A549 (cell line): ENCODE results near the gene GTF2A2.

Source experiments
- CEBPB ChIP-seq, 2 experiments: fragments of >200 bp in 1 of 2; sonication (Bioruptor Twin) in 1 of 2; formaldehyde crosslinking in 1 of 2; IDR thresholded peaks; 2 replicates each; pipeline ENCODE4 v1.6.1; 2012 to 2016
- CHD4 ChIP-seq: fragments of 200-600 bp; sonication (generic); IDR thresholded peaks from 2 replicates; pipeline ENCODE4 v1.6.1; 2016; ENCODE audit warnings: antibody characterized with exemption, mild to moderate bottlenecking, borderline replicate concordance
- KDM1A ChIP-seq: fragments of 200-600 bp; sonication (generic); IDR thresholded peaks from 2 replicates; pipeline ENCODE4 v1.6.1; 2016; ENCODE audit warnings: low read depth, mild to moderate bottlenecking
- RAD21 ChIP-seq, 2 experiments: fragments of >200 bp in 1 of 2; sonication (Bioruptor Twin) in 1 of 2; formaldehyde crosslinking in 1 of 2; IDR thresholded peaks in 1 of 2; conservative IDR thresholded peaks in 1 of 2; 2 replicates in 1 of 2; 3 replicates in 1 of 2; pipeline ENCODE4 v1.6.1; 2012 to 2018; ENCODE audit warnings: inconsistent platforms in 1 of 2
- TF ChIP-seq, protein P1 (sequence below): fragments of >200 bp; sonication (Bioruptor Twin); formaldehyde crosslinking; IDR thresholded peaks from 3 replicates; pipeline ENCODE4 v1.5.1; 2016

GRCh38 chr15:59688423-59688781, 31.1 kb upstream of the GTF2A2 start:
- TF ChIP-seq CHD4, result no peak
- TF ChIP-seq, protein P1, sequence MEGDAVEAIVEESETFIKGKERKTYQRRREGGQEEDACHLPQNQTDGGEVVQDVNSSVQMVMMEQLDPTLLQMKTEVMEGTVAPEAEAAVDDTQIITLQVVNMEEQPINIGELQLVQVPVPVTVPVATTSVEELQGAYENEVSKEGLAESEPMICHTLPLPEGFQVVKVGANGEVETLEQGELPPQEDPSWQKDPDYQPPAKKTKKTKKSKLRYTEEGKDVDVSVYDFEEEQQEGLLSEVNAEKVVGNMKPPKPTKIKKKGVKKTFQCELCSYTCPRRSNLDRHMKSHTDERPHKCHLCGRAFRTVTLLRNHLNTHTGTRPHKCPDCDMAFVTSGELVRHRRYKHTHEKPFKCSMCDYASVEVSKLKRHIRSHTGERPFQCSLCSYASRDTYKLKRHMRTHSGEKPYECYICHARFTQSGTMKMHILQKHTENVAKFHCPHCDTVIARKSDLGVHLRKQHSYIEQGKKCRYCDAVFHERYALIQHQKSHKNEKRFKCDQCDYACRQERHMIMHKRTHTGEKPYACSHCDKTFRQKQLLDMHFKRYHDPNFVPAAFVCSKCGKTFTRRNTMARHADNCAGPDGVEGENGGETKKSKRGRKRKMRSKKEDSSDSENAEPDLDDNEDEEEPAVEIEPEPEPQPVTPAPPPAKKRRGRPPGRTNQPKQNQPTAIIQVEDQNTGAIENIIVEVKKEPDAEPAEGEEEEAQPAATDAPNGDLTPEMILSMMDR, result no peak
- TF ChIP-seq KDM1A, result no peak
- TF ChIP-seq RAD21 (conservative IDR thresholded peaks at IDR 0.05 in 1 of 2, IDR thresholded peaks at IDR 0.05 in 1 of 2), result no peak
- 0 out of 4 replicates have a peak, but pooled peaks of 1 of the 2 experiments have one; percentile 26 for TF ChIP-seq CEBPB (IDR thresholded peaks at IDR 0.05)
